HEK293T (cell line): ENCODE results near the gene KSR2.

Experiments
- ARNT ChIP-seq: fragments of 450-650 bp; IDR thresholded peaks from 2 replicates; pipeline ENCODE4 v1.6.1; 2017; ENCODE audit warnings: mild to moderate bottlenecking
- BHLHE40 ChIP-seq: fragments of 450-650 bp; IDR thresholded peaks from 2 replicates; pipeline ENCODE4 v1.6.1; 2016; ENCODE audit warnings: mild to moderate bottlenecking, moderate library complexity, borderline replicate concordance
- CTBP1 ChIP-seq: fragments of 450-650 bp; IDR thresholded peaks from 2 replicates; pipeline ENCODE4 v1.6.1; 2016; ENCODE audit warnings: borderline replicate concordance
- ELF4 ChIP-seq: fragments of 450-650 bp; IDR thresholded peaks from 2 replicates; pipeline ENCODE4 v1.6.1; 2017; ENCODE audit warnings: antibody characterized with exemption
- FOXK2 ChIP-seq: fragments of 450-650 bp; IDR thresholded peaks from 2 replicates; pipeline ENCODE4 v1.6.1; 2016; ENCODE audit warnings: mild to moderate bottlenecking
- FOXM1 ChIP-seq: fragments of 450-650 bp; IDR thresholded peaks from 2 replicates; pipeline ENCODE4 v1.6.1; 2017; ENCODE audit warnings: mild to moderate bottlenecking, borderline replicate concordance
- HDGF ChIP-seq: fragments of 450-650 bp; IDR thresholded peaks from 2 replicates; pipeline ENCODE4 v1.6.1; 2017; ENCODE audit warnings: antibody characterized with exemption, borderline replicate concordance
- L3MBTL2 ChIP-seq: fragments of 450-650 bp; conservative IDR thresholded peaks from 2 replicates; pipeline ENCODE4 v1.6.1; 2016; ENCODE audit warnings: mild to moderate bottlenecking
- SP1 ChIP-seq: fragments of 450-650 bp; IDR thresholded peaks from 2 replicates; pipeline ENCODE4 v1.6.1; 2017
- SUZ12 ChIP-seq: fragments of 450-650 bp; IDR thresholded peaks from 2 replicates; pipeline ENCODE4 v1.6.1; 2016; ENCODE audit warnings: mild to moderate bottlenecking
- TARDBP ChIP-seq: fragments of 450-650 bp; IDR thresholded peaks from 2 replicates; pipeline ENCODE4 v1.6.1; 2016

DNA sequence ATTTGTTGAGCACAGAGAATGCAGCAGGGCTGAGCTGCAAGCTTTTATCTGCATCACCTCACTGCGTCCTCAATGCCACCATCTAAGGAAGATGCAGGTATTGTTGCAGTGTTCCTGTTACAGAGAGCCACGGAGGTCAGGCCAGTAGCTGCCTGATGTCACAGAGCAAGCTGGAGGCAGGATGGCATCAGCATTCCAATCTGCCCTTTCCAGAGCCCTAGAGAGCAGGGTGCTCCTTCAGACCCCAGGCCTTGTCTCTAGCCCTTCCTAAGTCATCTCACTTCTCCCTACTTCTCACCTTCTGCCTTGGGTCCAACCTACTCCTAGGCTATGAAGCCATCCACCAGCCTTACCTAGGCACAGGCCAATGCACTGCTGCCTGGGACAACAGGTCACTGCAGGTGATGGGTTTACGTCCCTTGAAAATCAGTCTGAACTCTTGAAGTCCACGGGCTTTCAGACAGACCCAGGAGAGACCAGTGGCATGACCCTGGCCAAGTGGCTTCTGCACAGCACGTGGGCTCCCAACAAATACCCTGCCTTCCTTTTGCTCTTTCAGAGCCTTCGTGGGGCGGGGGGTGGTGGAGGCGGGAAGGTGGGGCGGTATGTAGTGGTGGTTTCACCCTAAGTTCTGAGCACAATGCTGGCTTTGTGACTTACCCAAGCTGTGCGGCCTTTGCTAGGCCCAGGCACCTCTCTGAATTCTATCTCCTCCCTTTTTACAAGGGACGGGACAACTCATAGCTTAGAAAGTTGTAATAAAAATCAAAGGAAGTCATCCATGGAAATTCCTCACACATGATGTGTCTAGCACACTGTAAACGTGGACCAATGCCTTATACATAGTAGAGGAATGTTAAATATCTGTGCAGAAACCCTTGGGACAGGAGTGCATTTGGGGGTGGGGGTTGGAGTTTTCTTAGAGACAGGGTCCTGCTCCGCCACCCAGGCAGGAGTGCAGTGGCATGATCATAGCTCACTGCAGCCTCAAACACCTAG lies 136.0 kb downstream of the KSR2 start:
- TF ChIP-seq CTBP1 (no peak), HDGF (no peak), BHLHE40 (no peak), FOXM1 (no peak), TARDBP (no peak), SP1 (no peak), SUZ12 (no peak), L3MBTL2 (no peak), ARNT (no peak), ELF4 (no peak), FOXK2 (no peak)
